Panc1 (cell line): ENCODE measurements around the gene RRP8. TPM values are rescaled to one million over a fixed set of nuclear protein-coding genes. Genes with fewer than 3 reads are reported as not detected.

ENCODE experiments used
- ATAC-seq: fragments of 200-7000 bp; cut with Tn5 transposase; 2 replicates; pipeline ENCODE4 v1.9.1; 2020; ENCODE audit warnings: mild to moderate bottlenecking, moderate library complexity
- BruUV-seq: library from RNA; stranded (reverse); fragments of 400-500 nt; replicated peaks from 2 replicates; lab custom pipeline; 2021; lab: Mats Ljungman, UMichigan
- CTCF ChIA-PET: fragments of 300-600 bp; sonication (Branson Sonifier 250); formaldehyde crosslinking; loops from one replicate; lab custom pipeline; 2022; ENCODE audit warnings: antibody characterized with exemption; lab: Charles Lee
- POLR2A ChIA-PET: fragments of 300-600 bp; sonication (Branson Sonifier 250); formaldehyde crosslinking; loops from one replicate; lab custom pipeline; 2022; ENCODE audit warnings: antibody characterized with exemption; lab: Charles Lee
- DNase-seq: peaks from one replicate; pipeline ENCODE4 v3.0.0-alpha.2; 2010; ENCODE audit warnings: low read depth, low spot score
- H3K27ac ChIP-seq: 2 replicates; pipeline ENCODE4 v1.5.1; 2011; ENCODE audit warnings: mild to moderate bottlenecking, low read length, inconsistent platforms
- H3K27me3 ChIP-seq: fragments of 200-500 bp; sonication (Bioruptor generic); 2 replicates; pipeline ENCODE4 v1.6.0; 2014; ENCODE audit warnings: low read length, inconsistent platforms; ENCODE audit not compliant: control insufficient read depth, insufficient read depth
- H3K36me3 ChIP-seq: fragments of 200-500 bp; sonication (Bioruptor generic); 2 replicates; pipeline ENCODE4 v1.5.1; 2014; ENCODE audit warnings: inconsistent platforms, mild to moderate bottlenecking, low read length, moderate library complexity; ENCODE audit not compliant: control insufficient read depth, insufficient read depth
- H3K4me1 ChIP-seq: 2 replicates; pipeline ENCODE4 v1.5.1; 2011; ENCODE audit warnings: inconsistent platforms, mild to moderate bottlenecking, low read length, moderate library complexity; ENCODE audit not compliant: control insufficient read depth, insufficient read depth
- H3K4me3 ChIP-seq, 2 experiments: 2 replicates each; pipeline ENCODE4 v1.5.1; 2011 to 2012; ENCODE audit warnings: low read depth in 2 of 2, low read length in 2 of 2, mild to moderate bottlenecking in 2 of 2, inconsistent platforms in 1 of 2, moderate library complexity in 1 of 2
- H3K9me3 ChIP-seq: fragments of 200-500 bp; sonication (Bioruptor generic); 2 replicates; pipeline ENCODE4 v1.5.1; 2014; ENCODE audit warnings: low read depth, mild to moderate bottlenecking, inconsistent platforms, low read length, moderate library complexity; ENCODE audit not compliant: control insufficient read depth, insufficient read depth
- POLR2AphosphoS5 ChIP-seq: IDR thresholded peaks from 2 replicates; pipeline ENCODE4 v1.6.1; 2012; ENCODE audit warnings: mild to moderate bottlenecking, low read depth, low read length, moderate library complexity
- SIN3A ChIP-seq: IDR thresholded peaks from 2 replicates; pipeline ENCODE4 v1.6.1; 2012; ENCODE audit warnings: low read depth, mild to moderate bottlenecking, low read length, moderate library complexity, borderline replicate concordance; ENCODE audit not compliant: insufficient read depth
- TCF7L2 ChIP-seq: IDR thresholded peaks from 2 replicates; pipeline ENCODE4 v1.6.1; 2011; ENCODE audit warnings: mild to moderate bottlenecking, low read depth, low read length, inconsistent platforms
- in situ Hi-C: cut with HindIII; loops from 2 replicates; pipeline ENCODE4 v1.10.0; 2016; ENCODE audit warnings: low sequenced_read_pairs, low pct_unique_long_range_greater_than_20kb
- intact Hi-C: fragments of 100-400 bp; cut with micrococcal nuclease; formaldehyde crosslinking; loops from one replicate; pipeline ENCODE4 v1.10.0; 2022; ENCODE audit not compliant: unreplicated experiment
- total RNA-seq: library from RNA; stranded (reverse); gene quantifications from one replicate; pipeline ENCODE4 v1.2.1, GENCODE V29; 2021; ENCODE audit not compliant: unreplicated experiment
- TF ChIP-seq, protein P1 (sequence below), 2 experiments: IDR thresholded peaks; 2 replicates each; pipeline ENCODE4 v1.6.1; 2011 to 2012; ENCODE audit warnings: low read depth in 2 of 2, control low read depth in 1 of 2, low read length in 1 of 2, mild to moderate bottlenecking in 1 of 2, moderate library complexity in 1 of 2; ENCODE audit not compliant: insufficient read depth in 1 of 2
- TF ChIP-seq, protein P2 (sequence below): fragments of 450-650 bp; IDR thresholded peaks from 2 replicates; pipeline ENCODE4 v1.5.1; 2017; ENCODE audit warnings: mild to moderate bottlenecking

The RRP8 gene
- total RNA-seq, 1 experiment from 2014 or later, result 23.1 TPM

DNA sequence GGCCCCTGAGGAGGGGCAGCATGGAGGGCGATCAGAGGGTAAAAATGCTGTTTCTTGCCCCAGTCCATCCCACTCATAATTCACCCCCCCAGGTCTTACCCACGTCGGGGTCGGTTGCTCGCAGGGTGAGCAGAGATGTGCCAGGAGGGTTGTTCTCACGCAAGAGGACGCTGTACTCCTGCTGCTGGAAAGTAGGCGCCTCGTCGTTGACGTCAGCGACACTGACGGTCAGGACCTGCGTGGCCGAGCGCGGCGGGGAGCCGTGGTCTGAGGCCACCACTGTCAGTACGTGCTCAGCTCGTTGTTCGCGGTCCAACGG lies 26.1 kb upstream of the RRP8 start:
- intact Hi-C loops (no loop called here), in situ Hi-C loops (no loop called here)
- peaks cover 7% of the 10 kb centered on the region for H3K27me3 ChIP-seq
- H3K4me1 ChIP-seq, result no peaks in the 10 kb centered on the region
- ATAC-seq (no peak), DNase-seq (no peak)
- H3K9me3 ChIP-seq, result no peaks in the 10 kb centered on the region
- no peak overlapping the region for H3K27ac ChIP-seq
- H3K4me3 ChIP-seq, result no peak overlapping the region
- TF ChIP-seq, protein P1, sequence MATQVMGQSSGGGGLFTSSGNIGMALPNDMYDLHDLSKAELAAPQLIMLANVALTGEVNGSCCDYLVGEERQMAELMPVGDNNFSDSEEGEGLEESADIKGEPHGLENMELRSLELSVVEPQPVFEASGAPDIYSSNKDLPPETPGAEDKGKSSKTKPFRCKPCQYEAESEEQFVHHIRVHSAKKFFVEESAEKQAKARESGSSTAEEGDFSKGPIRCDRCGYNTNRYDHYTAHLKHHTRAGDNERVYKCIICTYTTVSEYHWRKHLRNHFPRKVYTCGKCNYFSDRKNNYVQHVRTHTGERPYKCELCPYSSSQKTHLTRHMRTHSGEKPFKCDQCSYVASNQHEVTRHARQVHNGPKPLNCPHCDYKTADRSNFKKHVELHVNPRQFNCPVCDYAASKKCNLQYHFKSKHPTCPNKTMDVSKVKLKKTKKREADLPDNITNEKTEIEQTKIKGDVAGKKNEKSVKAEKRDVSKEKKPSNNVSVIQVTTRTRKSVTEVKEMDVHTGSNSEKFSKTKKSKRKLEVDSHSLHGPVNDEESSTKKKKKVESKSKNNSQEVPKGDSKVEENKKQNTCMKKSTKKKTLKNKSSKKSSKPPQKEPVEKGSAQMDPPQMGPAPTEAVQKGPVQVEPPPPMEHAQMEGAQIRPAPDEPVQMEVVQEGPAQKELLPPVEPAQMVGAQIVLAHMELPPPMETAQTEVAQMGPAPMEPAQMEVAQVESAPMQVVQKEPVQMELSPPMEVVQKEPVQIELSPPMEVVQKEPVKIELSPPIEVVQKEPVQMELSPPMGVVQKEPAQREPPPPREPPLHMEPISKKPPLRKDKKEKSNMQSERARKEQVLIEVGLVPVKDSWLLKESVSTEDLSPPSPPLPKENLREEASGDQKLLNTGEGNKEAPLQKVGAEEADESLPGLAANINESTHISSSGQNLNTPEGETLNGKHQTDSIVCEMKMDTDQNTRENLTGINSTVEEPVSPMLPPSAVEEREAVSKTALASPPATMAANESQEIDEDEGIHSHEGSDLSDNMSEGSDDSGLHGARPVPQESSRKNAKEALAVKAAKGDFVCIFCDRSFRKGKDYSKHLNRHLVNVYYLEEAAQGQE (IDR thresholded peaks at IDR 0.05; ENCODE audit: insufficient read depth in 1 of 2, low read depth in 2 of 2, low read length in 1 of 2), result no peak
- TF ChIP-seq, protein P2, sequence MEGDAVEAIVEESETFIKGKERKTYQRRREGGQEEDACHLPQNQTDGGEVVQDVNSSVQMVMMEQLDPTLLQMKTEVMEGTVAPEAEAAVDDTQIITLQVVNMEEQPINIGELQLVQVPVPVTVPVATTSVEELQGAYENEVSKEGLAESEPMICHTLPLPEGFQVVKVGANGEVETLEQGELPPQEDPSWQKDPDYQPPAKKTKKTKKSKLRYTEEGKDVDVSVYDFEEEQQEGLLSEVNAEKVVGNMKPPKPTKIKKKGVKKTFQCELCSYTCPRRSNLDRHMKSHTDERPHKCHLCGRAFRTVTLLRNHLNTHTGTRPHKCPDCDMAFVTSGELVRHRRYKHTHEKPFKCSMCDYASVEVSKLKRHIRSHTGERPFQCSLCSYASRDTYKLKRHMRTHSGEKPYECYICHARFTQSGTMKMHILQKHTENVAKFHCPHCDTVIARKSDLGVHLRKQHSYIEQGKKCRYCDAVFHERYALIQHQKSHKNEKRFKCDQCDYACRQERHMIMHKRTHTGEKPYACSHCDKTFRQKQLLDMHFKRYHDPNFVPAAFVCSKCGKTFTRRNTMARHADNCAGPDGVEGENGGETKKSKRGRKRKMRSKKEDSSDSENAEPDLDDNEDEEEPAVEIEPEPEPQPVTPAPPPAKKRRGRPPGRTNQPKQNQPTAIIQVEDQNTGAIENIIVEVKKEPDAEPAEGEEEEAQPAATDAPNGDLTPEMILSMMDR, result no peak
- TF ChIP-seq SIN3A, result no peak
- TF ChIP-seq TCF7L2, result no peak
- TF ChIP-seq POLR2AphosphoS5, result no peak
- no TSS peak for BruUV-seq
- POLR2A ChIA-PET, result no interaction called here
- CTCF ChIA-PET, result no interaction called here
- H3K36me3 ChIP-seq, result no peaks in the 10 kb centered on the region

DNA sequence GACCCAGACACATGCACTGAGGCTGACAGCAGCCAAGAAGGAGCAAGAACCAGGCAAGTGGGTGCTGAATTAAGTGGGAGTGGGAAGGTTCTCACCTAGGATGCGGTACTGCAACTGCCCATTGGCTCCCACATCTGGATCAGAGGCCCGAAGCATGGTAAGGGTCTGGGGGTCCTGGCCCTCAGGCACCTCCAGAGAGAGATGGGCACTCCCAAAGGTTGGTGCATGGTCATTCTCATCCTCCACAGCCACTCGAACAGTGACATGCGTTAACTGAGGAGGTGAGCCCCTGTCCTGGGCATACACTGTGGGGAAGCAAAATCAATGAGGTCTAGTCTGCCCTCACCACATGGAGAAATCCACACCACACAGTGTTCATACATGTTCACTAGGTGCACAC lies 25.1 kb upstream of the RRP8 start:
- peaks cover 7% of the 10 kb centered on the region for H3K27me3 ChIP-seq
- no peaks in the 10 kb centered on the region for H3K4me1 ChIP-seq
- no peak overlapping the region for H3K4me3 ChIP-seq
- no peak for ATAC-seq
- DNase-seq, result no peak
- POLR2A ChIA-PET, result interaction anchor here (0.7 kb wide), 1 partner anchor 247 kb away, joined by 3 read pairs; no protein-coding TSS in a partner anchor
- in situ Hi-C loops, result no loop called here
- intact Hi-C loops, result no loop called here
- H3K9me3 ChIP-seq, result no peaks in the 10 kb centered on the region
- TF ChIP-seq, protein P2, result no peak
- TF ChIP-seq, protein P1 (IDR thresholded peaks at IDR 0.05; ENCODE audit: insufficient read depth in 1 of 2, low read depth in 2 of 2, low read length in 1 of 2), result no peak
- no peak for TF ChIP-seq SIN3A
- no peak for TF ChIP-seq TCF7L2
- TF ChIP-seq POLR2AphosphoS5, result no peak
- H3K27ac ChIP-seq, result no peak overlapping the region
- H3K36me3 ChIP-seq, result no peaks in the 10 kb centered on the region
- no TSS peak for BruUV-seq
- CTCF ChIA-PET, result no interaction called here
